SU-DHL-6 (cell line): Measurements from ENCODE around the gene SEMA5A.

ENCODE experiments used
- H2AFZ ChIP-seq: fragments of 200-600 bp; sonication (generic); 2 replicates; pipeline ENCODE4 v1.6.1; 2014; ENCODE audit warnings: low read depth, mild to moderate bottlenecking, moderate library complexity, mixed read lengths, antibody characterized with exemption, low read length; ENCODE audit not compliant: severe bottlenecking
- H3F3A ChIP-seq: fragments of 200-600 bp; shearing (Covaris generic); 2 replicates; pipeline ENCODE4 v1.6.0; 2016; ENCODE audit warnings: antibody characterized with exemption, mild to moderate bottlenecking; ENCODE audit not compliant: insufficient read depth
- H3K27ac ChIP-seq: fragments of 200-600 bp; sonication (generic); 2 replicates; pipeline ENCODE4 v1.5.1; 2016; ENCODE audit warnings: low read depth, mild to moderate bottlenecking, low read length, moderate library complexity, mixed read lengths
- H3K27me3 ChIP-seq: fragments of 200-600 bp; sonication (generic), shearing (Covaris generic); 2 replicates; pipeline ENCODE4 v1.6.0; 2014; ENCODE audit warnings: mild to moderate bottlenecking, low read length
- H3K36me3 ChIP-seq: fragments of 200-600 bp; sonication (generic); 2 replicates; pipeline ENCODE4 v1.6.1; 2014; ENCODE audit warnings: mild to moderate bottlenecking, low read length, mixed read lengths
- H3K4me2 ChIP-seq: fragments of 300-600, 200-600 bp; shearing (Covaris generic), sonication (generic); 2 replicates; pipeline ENCODE4 v1.6.0; 2014; ENCODE audit warnings: low read length, low read depth, mild to moderate bottlenecking; ENCODE audit not compliant: poor library complexity, severe bottlenecking
- H3K4me3 ChIP-seq: fragments of 200-600 bp; sonication (generic); 2 replicates; pipeline ENCODE4 v1.5.1; 2014; ENCODE audit warnings: antibody characterized with exemption, low read length, mild to moderate bottlenecking, mixed read lengths; ENCODE audit not compliant: insufficient read depth, poor library complexity, severe bottlenecking
- H3K79me2 ChIP-seq: fragments of 200-600 bp; sonication (generic); 2 replicates; pipeline ENCODE4 v1.6.1; 2014; ENCODE audit warnings: mild to moderate bottlenecking, low read length, moderate library complexity; ENCODE audit not compliant: insufficient read depth
- H3K9ac ChIP-seq: fragments of 200-600 bp; sonication (generic); 2 replicates; pipeline ENCODE4 v1.7.0; 2014; ENCODE audit warnings: mild to moderate bottlenecking, low read length
- H3K9me2 ChIP-seq: fragments of 200-600 bp; sonication (generic); replicated peaks from 2 replicates; pipeline ENCODE4 v1.6.1; 2014; ENCODE audit warnings: low read length; ENCODE audit not compliant: insufficient read depth
- H3K9me3 ChIP-seq: fragments of 200-600 bp; sonication (generic); 2 replicates; pipeline ENCODE4 v1.6.1; 2014; ENCODE audit warnings: low read length, mixed read lengths; ENCODE audit not compliant: insufficient read depth
- H4K20me1 ChIP-seq: fragments of 200-600 bp; sonication (generic); 2 replicates; pipeline ENCODE4 v1.6.1; 2014; ENCODE audit warnings: low read depth, mild to moderate bottlenecking, antibody characterized with exemption, low read length, moderate library complexity, mixed read lengths
- EZH2phosphoT487 ChIP-seq: fragments of 200-600 bp; sonication (generic), shearing (Covaris generic); conservative IDR thresholded peaks from 2 replicates; pipeline ENCODE4 v1.6.1; 2018; ENCODE audit warnings: mild to moderate bottlenecking, antibody characterized with exemption, low read length, moderate library complexity, mixed read lengths
- TF ChIP-seq, protein P1 (sequence below): fragments of 200-600 bp; sonication (generic); IDR thresholded peaks from one replicate; pipeline ENCODE4 v1.5.1; 2017; ENCODE audit warnings: antibody characterized with exemption, mild to moderate bottlenecking, low read length, moderate library complexity; ENCODE audit not compliant: insufficient read depth, poor library complexity, severe bottlenecking

SEMA5A gene

DNA sequence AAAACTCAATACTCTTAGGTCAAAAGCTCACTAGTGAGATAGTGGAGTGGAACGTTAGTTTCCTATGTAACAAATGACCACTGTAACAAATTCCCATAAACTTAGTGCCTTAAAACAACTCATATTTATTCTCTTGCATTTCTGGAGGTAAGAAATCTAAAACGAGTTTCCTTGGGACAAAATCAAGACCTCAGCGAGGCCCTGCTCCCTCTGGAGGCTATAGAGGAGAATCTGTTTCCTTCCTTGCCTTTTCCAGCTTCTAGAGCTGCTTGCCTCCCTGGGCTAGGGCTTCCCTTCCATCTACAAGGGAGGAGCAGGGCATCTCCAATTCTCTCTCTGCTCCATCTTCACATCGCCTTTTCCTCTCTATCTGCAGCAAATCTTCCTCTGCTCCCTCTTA is 32.0 kb downstream of the SEMA5A start:
- Histone ChIP-seq H3K9ac (no peak overlapping the region), H3K9me3 (no peaks in the 10 kb centered on the region), H3K27ac (no peak overlapping the region), H3K9me2 (no peaks in the 10 kb centered on the region), H2AFZ (no peak overlapping the region), H3K4me3 (no peak overlapping the region), H3K27me3 (no peaks in the 10 kb centered on the region), H4K20me1 (no peaks in the 10 kb centered on the region), H3K36me3 (no peaks in the 10 kb centered on the region), H3K4me2 (no peak overlapping the region), H3K79me2 (no peaks in the 10 kb centered on the region), H3F3A (no peaks in the 10 kb centered on the region)
- no peak for TF ChIP-seq EZH2phosphoT487
- TF ChIP-seq, protein P1, sequence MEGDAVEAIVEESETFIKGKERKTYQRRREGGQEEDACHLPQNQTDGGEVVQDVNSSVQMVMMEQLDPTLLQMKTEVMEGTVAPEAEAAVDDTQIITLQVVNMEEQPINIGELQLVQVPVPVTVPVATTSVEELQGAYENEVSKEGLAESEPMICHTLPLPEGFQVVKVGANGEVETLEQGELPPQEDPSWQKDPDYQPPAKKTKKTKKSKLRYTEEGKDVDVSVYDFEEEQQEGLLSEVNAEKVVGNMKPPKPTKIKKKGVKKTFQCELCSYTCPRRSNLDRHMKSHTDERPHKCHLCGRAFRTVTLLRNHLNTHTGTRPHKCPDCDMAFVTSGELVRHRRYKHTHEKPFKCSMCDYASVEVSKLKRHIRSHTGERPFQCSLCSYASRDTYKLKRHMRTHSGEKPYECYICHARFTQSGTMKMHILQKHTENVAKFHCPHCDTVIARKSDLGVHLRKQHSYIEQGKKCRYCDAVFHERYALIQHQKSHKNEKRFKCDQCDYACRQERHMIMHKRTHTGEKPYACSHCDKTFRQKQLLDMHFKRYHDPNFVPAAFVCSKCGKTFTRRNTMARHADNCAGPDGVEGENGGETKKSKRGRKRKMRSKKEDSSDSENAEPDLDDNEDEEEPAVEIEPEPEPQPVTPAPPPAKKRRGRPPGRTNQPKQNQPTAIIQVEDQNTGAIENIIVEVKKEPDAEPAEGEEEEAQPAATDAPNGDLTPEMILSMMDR = no peak

DNA sequence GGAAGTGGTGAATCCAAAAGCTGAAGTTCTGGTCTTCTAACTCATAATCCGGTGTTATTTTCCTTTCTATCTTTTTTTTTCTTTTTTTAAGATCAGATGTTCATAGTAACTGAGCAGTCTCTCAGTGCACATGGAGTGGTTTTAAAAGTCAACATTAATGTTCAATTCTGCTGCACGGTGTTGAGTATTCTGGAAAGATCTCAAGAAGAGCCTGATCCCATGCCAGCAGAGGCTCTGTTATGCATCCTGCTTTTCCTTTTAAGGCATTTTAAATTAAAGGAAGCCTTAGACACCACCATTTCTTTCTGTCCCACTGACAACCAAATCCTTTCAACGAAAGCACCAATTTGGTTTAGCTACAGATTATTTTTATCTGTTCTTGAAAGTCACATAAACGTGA is 33.4 kb downstream of the SEMA5A start:
- no peaks in the 10 kb centered on the region for H3K27me3 ChIP-seq
- no peak overlapping the region for H3K27ac ChIP-seq
- H3F3A ChIP-seq = no peaks in the 10 kb centered on the region
- no peaks in the 10 kb centered on the region for H3K9me3 ChIP-seq
- H4K20me1 ChIP-seq = no peaks in the 10 kb centered on the region
- TF ChIP-seq, protein P1 = no peak
- TF ChIP-seq EZH2phosphoT487 = no peak
- no peaks in the 10 kb centered on the region for H3K79me2 ChIP-seq
- H3K4me2 ChIP-seq = no peak overlapping the region
- H3K4me3 ChIP-seq = no peak overlapping the region
- H3K9ac ChIP-seq = no peak overlapping the region
- H2AFZ ChIP-seq = no peak overlapping the region
- H3K9me2 ChIP-seq = no peaks in the 10 kb centered on the region
- H3K36me3 ChIP-seq = no peaks in the 10 kb centered on the region

DNA sequence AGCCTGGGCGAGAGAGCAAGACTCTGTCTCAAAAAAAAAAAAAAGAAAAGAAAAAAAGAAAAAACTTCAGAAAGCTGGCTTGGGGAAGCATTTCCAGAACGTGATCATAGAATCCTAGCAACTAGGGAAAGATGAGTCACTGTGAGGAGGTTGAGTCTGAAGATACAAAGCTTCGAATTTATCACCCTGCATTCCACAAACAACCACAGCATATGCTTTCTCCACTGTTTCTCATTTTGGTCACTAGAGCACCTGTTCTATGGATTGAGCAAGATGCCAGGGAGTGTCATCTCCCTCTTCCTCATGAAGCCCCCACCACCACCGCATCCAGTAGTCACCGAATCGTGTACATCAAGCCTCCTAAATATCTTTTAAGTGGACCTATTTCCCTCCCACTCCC is 37.9 kb downstream of the SEMA5A start:
- TF ChIP-seq, protein P1 = no peak
- no peak for TF ChIP-seq EZH2phosphoT487

More for the DNA sequence above, 37.9 kb downstream of the SEMA5A start:
- Histone ChIP-seq H3K4me2 (no peak overlapping the region), H3K9me3 (no peaks in the 10 kb centered on the region), H3K9me2 (no peaks in the 10 kb centered on the region), H3K4me3 (no peak overlapping the region), H4K20me1 (no peaks in the 10 kb centered on the region), H3K79me2 (no peaks in the 10 kb centered on the region), H2AFZ (no peak overlapping the region), H3K9ac (no peak overlapping the region), H3K36me3 (no peaks in the 10 kb centered on the region), H3K27me3 (no peaks in the 10 kb centered on the region), H3K27ac (no peak overlapping the region), H3F3A (no peaks in the 10 kb centered on the region)
